SH-SY5Y (cell line): ENCODE measurements around the gene VRTN.

Source experiments
- GATA2 ChIP-seq: IDR thresholded peaks from 2 replicates; pipeline ENCODE4 v1.6.1; 2011; ENCODE audit warnings: mild to moderate bottlenecking, low read depth, low read length
- GATA3 ChIP-seq: IDR thresholded peaks from 2 replicates; pipeline ENCODE4 v1.6.1; 2011; ENCODE audit warnings: low read depth, mild to moderate bottlenecking, low read length, moderate library complexity

VRTN gene

GRCh38 chr14:74326369-74327152 lies 21.7 kb upstream of the VRTN start:
- TF ChIP-seq GATA3 (no peak), GATA2 (no peak)

- no peak for TF ChIP-seq GATA3
- no peak for TF ChIP-seq GATA2
Observed at GRCh38 chr14:74333909-74334308, 14.4 kb upstream of the VRTN start.

- TF ChIP-seq GATA3 (no peak), GATA2 (no peak)
Observed at GRCh38 chr14:74346341-74346740, 1.9 kb upstream of the VRTN start.

- TF ChIP-seq GATA3: no peak
Observed at GRCh38 chr14:74347097-74347794, 1.0 kb upstream of the VRTN start.

GRCh38 chr14:74347795-74348100 lies 523 bp upstream of the VRTN start:
- TF ChIP-seq GATA3 (no peak), GATA2 (no peak)

- TF ChIP-seq GATA3 (no peak), GATA2 (no peak)
Observed at GRCh38 chr14:74348735-74349463, 628 bp downstream of the VRTN start.

- TF ChIP-seq GATA3 (no peak), GATA2 (no peak)
Observed at GRCh38 chr14:74349757-74350156, 1.5 kb downstream of the VRTN start.

- TF ChIP-seq GATA2 (no peak), GATA3 (no peak)
Observed at GRCh38 chr14:74350211-74350927, 2.1 kb downstream of the VRTN start.

GRCh38 chr14:74350928-74351323 lies 2.7 kb downstream of the VRTN start:
- TF ChIP-seq GATA2: no peak
- TF ChIP-seq GATA3: no peak

- TF ChIP-seq GATA2: no peak
- no peak for TF ChIP-seq GATA3
Observed at GRCh38 chr14:74356892-74357575, 8.8 kb downstream of the VRTN start.

GRCh38 chr14:74357585-74357984 lies 9.3 kb downstream of the VRTN start:
- TF ChIP-seq GATA2: no peak
- no peak for TF ChIP-seq GATA3

- TF ChIP-seq GATA2 (no peak), GATA3 (no peak)
Observed at GRCh38 chr14:74358176-74358829, 10.0 kb downstream of the VRTN start.

GRCh38 chr14:74360163-74360562 lies 11.9 kb downstream of the VRTN start:
- TF ChIP-seq GATA2: no peak

GRCh38 chr14:74362361-74362915 lies 14.2 kb downstream of the VRTN start:
- TF ChIP-seq GATA3 (no peak), GATA2 (no peak)
